Caco-2 (cell line): ENCODE measurements around the gene SLC4A1. TPM values are rescaled to one million over a fixed set of nuclear protein-coding genes. Genes with fewer than 3 reads are reported as not detected.
"Not testable (repeated sequence)": the region's sequence is repeated elsewhere in the genome, so short reads cannot be mapped to it uniquely, and the experiment has no call there.

Experiments used
- BruUV-seq: library from RNA; stranded (reverse); fragments of 400-500 nt; replicated peaks from 2 replicates; lab custom pipeline; 2021; lab: Mats Ljungman, UMichigan
- CTCF ChIA-PET: fragments of 300-600 bp; sonication (Branson Sonifier 250); formaldehyde crosslinking; loops from one replicate; lab custom pipeline; 2022; ENCODE audit warnings: antibody characterized with exemption; lab: Charles Lee
- POLR2A ChIA-PET: fragments of 300-600 bp; sonication (Branson Sonifier 250); formaldehyde crosslinking; loops from one replicate; lab custom pipeline; 2022; ENCODE audit warnings: antibody characterized with exemption; lab: Charles Lee
- DNase-seq, 2 experiments: peaks; one replicate each; pipeline versions ENCODE4 v3.0.0 to v3.0.0-alpha.2; 2020 to 2022
- H3K27me3 ChIP-seq: replicated peaks from 2 replicates; pipeline ENCODE4 v1.6.0; 2011; ENCODE audit warnings: low read length; ENCODE audit not compliant: control insufficient read depth, insufficient read depth
- H3K36me3 ChIP-seq: 2 replicates; pipeline ENCODE4 v1.5.1; 2011; ENCODE audit warnings: low read length; ENCODE audit not compliant: control insufficient read depth, insufficient read depth
- H3K4me1 ChIP-seq: fragments of 250-450 bp; sonication (Bioruptor Pico); 2 replicates; pipeline ENCODE4 v1.5.1; 2020; ENCODE audit warnings: mild to moderate bottlenecking
- H3K4me3 ChIP-seq: 2 replicates; pipeline ENCODE4 v1.5.1; 2011; ENCODE audit warnings: low read depth, mild to moderate bottlenecking, control low read depth, low read length
- H3K9me3 ChIP-seq: fragments of 250-450 bp; sonication (Bioruptor Pico); 2 replicates; pipeline ENCODE4 v1.5.1; 2020; ENCODE audit warnings: mild to moderate bottlenecking, moderate library complexity
- H3K27ac Mint-ChIP-seq: one replicate; pipeline ENCODE4 v1.8.0; 2022; ENCODE audit warnings: mixed read lengths; ENCODE audit not compliant: unreplicated experiment
- H3K27me3 Mint-ChIP-seq: one replicate; pipeline ENCODE4 v1.8.0; 2022; ENCODE audit warnings: mixed read lengths; ENCODE audit not compliant: insufficient read depth, unreplicated experiment
- H3K36me3 Mint-ChIP-seq: one replicate; pipeline ENCODE4 v1.8.0; 2022; ENCODE audit warnings: mild to moderate bottlenecking, mixed read lengths; ENCODE audit not compliant: insufficient read depth, unreplicated experiment
- H3K4me1 Mint-ChIP-seq: one replicate; pipeline ENCODE4 v1.8.0; 2022; ENCODE audit warnings: low read depth, mixed read lengths; ENCODE audit not compliant: unreplicated experiment
- H3K4me3 Mint-ChIP-seq: one replicate; pipeline ENCODE4 v1.8.0; 2022; ENCODE audit warnings: mild to moderate bottlenecking, moderate library complexity, mixed read lengths; ENCODE audit not compliant: unreplicated experiment
- H3K9me3 Mint-ChIP-seq: one replicate; pipeline ENCODE4 v1.8.0; 2022; ENCODE audit warnings: mixed read lengths; ENCODE audit not compliant: unreplicated experiment
- intact Hi-C: fragments of 100-400 bp; cut with micrococcal nuclease; formaldehyde crosslinking; loops from one replicate; pipeline ENCODE4 v1.10.0; 2022; ENCODE audit not compliant: unreplicated experiment
- total RNA-seq: library from RNA; stranded (reverse); gene quantifications from 2 replicates; pipeline ENCODE4 v1.2.3, GENCODE V29; 2022
- TF ChIP-seq, protein P1 (sequence below), 2 experiments: fragments of 200-600 bp in 1 of 2; IDR thresholded peaks; 1 replicate in 1 of 2; 2 replicates in 1 of 2; pipeline versions ENCODE4 v1.5.1 to v1.8.0; 2011 to 2022; ENCODE audit warnings: antibody characterized with exemption in 1 of 2, control low read depth in 1 of 2, inconsistent platforms in 1 of 2, low read depth in 1 of 2, low read length in 1 of 2, mild to moderate bottlenecking in 1 of 2, moderate library complexity in 1 of 2; ENCODE audit not compliant: insufficient read depth in 1 of 2, severe bottlenecking in 1 of 2, unreplicated experiment in 1 of 2

SLC4A1 gene
- total RNA-seq, 1 experiment from 2014 or later: not detected

DNA sequence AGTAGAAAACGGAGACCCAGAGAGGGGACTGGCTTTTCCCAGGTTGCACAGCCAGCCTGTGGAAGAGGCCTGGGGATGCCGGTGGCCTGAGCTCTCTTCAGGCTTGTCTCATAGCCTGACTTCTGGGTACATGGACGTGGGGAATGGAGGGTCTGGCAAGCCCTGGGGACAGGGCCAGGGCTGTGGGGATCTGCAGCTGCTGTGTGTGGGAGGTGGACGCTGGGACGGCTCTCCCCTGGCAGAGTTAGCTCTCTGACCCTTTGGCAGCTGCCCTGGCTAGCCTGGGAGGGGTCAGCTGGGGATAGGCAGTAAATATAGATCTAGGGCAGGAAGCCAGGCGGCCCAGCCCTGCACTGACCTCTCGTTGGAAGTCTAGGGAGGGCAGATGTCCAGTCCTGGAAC is 20.5 kb downstream of the SLC4A1 start:
- POLR2A ChIA-PET: no interaction called here
- CTCF ChIA-PET: no interaction called here
- H3K27me3 Mint-ChIP-seq: no peaks in the 10 kb centered on the region
- peaks cover 7% of the 10 kb centered on the region for H3K4me1 Mint-ChIP-seq
- intact Hi-C loops: no loop called here
- H3K27me3 ChIP-seq: no peaks in the 10 kb centered on the region
- H3K4me3 Mint-ChIP-seq: no peak overlapping the region
- no peak for DNase-seq
- H3K9me3 ChIP-seq: no peaks in the 10 kb centered on the region
- no TSS peak for BruUV-seq
- TF ChIP-seq, protein P1, sequence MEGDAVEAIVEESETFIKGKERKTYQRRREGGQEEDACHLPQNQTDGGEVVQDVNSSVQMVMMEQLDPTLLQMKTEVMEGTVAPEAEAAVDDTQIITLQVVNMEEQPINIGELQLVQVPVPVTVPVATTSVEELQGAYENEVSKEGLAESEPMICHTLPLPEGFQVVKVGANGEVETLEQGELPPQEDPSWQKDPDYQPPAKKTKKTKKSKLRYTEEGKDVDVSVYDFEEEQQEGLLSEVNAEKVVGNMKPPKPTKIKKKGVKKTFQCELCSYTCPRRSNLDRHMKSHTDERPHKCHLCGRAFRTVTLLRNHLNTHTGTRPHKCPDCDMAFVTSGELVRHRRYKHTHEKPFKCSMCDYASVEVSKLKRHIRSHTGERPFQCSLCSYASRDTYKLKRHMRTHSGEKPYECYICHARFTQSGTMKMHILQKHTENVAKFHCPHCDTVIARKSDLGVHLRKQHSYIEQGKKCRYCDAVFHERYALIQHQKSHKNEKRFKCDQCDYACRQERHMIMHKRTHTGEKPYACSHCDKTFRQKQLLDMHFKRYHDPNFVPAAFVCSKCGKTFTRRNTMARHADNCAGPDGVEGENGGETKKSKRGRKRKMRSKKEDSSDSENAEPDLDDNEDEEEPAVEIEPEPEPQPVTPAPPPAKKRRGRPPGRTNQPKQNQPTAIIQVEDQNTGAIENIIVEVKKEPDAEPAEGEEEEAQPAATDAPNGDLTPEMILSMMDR (IDR thresholded peaks at IDR 0.05; ENCODE audit: insufficient read depth in 1 of 2, low read depth in 1 of 2, low read length in 1 of 2, severe bottlenecking in 1 of 2, unreplicated experiment in 1 of 2): no peak
- no peaks in the 10 kb centered on the region for H3K9me3 Mint-ChIP-seq
- no peak overlapping the region for H3K4me3 ChIP-seq
- no peak overlapping the region for H3K27ac Mint-ChIP-seq
- no peaks in the 10 kb centered on the region for H3K36me3 ChIP-seq
- 0 out of 2 replicates have a peak, but pooled peaks cover 3% of the 10 kb centered on the region for H3K4me1 ChIP-seq
- no peaks in the 10 kb centered on the region for H3K36me3 Mint-ChIP-seq

DNA sequence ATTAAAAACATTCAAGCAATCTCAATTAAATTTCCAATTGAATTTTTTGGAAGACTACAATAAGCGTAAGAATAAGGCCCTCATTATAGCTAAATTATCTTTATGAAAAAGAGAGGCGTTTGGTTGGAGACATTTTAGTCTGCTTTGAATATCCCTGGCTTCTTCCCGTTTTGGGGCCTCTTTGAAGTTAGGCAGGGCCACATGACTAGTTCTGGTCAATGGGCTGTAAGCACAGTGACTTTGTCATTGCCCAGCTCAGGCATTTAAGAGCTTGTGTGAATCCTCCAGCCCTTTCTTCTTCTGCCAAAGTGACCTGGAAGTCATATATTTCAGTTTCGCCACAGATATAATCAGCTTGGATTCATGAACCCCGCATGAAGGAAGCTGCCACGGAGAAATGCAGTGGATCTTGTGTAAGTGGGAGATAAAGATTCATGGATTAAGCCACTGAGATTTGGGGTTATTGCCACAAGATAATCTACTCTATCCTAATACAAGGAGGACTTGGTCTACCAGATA is 26.8 kb downstream of the SLC4A1 start:
- no TSS peak for BruUV-seq
- DNase-seq: no peak
- no peaks in the 10 kb centered on the region for H3K27me3 Mint-ChIP-seq

DNA sequence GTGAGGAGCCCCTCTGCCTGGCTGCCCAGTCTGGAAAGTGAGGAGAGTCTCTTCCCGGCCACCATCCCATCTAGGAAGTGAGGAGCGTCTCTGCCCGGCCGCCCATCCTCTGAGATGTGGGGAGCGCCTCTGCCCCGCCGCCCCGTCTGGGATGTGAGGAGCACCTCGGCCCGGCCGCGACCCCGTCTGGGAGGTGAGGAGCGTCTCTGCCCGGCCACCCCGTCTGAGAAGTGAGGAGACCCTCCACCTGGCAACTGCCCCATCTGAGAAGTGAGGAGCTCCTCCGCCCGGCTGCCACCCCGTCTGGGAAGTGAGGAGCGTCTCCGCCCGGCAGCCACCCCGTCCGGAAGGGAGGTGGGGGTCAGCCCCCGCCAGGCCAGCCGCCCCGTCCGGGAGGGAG is 30.0 kb downstream of the SLC4A1 start:
- CTCF ChIA-PET, H3K27me3 Mint-ChIP-seq, H3K4me3 Mint-ChIP-seq, H3K9me3 ChIP-seq, POLR2A ChIA-PET, H3K36me3 Mint-ChIP-seq, H3K4me1 ChIP-seq, intact Hi-C loops, DNase-seq, BruUV-seq, H3K36me3 ChIP-seq, H3K27me3 ChIP-seq, H3K4me3 ChIP-seq, H3K9me3 Mint-ChIP-seq, H3K4me1 Mint-ChIP-seq, H3K27ac Mint-ChIP-seq: not testable (repeated sequence)

More for the DNA sequence above, 26.8 kb downstream of the SLC4A1 start:
- H3K4me1 ChIP-seq: 0 out of 2 replicates have a peak, but pooled peaks cover 2% of the 10 kb centered on the region
- intact Hi-C loops: no loop called here
- H3K27me3 ChIP-seq: no peaks in the 10 kb centered on the region
- no peaks in the 10 kb centered on the region for H3K36me3 ChIP-seq
- Mint-ChIP-seq H3K4me1 (peaks cover 5% of the 10 kb centered on the region), H3K36me3 (no peaks in the 10 kb centered on the region), H3K9me3 (no peaks in the 10 kb centered on the region), H3K4me3 (no peak overlapping the region), H3K27ac (no peak overlapping the region)
- TF ChIP-seq, protein P1 (IDR thresholded peaks at IDR 0.05; ENCODE audit: insufficient read depth in 1 of 2, low read depth in 1 of 2, low read length in 1 of 2, severe bottlenecking in 1 of 2, unreplicated experiment in 1 of 2): no peak
- H3K9me3 ChIP-seq: no peaks in the 10 kb centered on the region
- H3K4me3 ChIP-seq: no peak overlapping the region
- ChIA-PET CTCF (interaction anchor here (0.6 to 0.7 kb wide), 2 partner anchors 15 to 909 kb away, joined by 5 to 6 read pairs; no protein-coding TSS in a partner anchor), POLR2A (no interaction called here)
